A204.1 (cell line): ENCODE results near the gene LIN52.
"Not testable (repeated sequence)": the region's sequence is repeated elsewhere in the genome, so short reads cannot be mapped to it uniquely, and the experiment has no call there.

ENCODE experiments used
- FAIRE-seq: peaks from 2 replicates; lab custom pipeline; 2012; peaks lifted over from hg19 to GRCh38; lab: Jason Lieb, UNC

The LIN52 gene

GRCh38 chr14:74109369-74109768, 24.6 kb downstream of the LIN52 start:
- no peak for FAIRE-seq

GRCh38 chr14:74111395-74112216, 26.9 kb downstream of the LIN52 start:
- FAIRE-seq, result peak; percentile 97

GRCh38 chr14:74125487-74125886, 40.7 kb downstream of the LIN52 start:
- not testable (repeated sequence) for FAIRE-seq

- FAIRE-seq, result no peak
These were observed 41.7 kb downstream of the LIN52 start for GRCh38 chr14:74126315-74127013.

- no peak for FAIRE-seq
These were observed 42.9 kb downstream of the LIN52 start for GRCh38 chr14:74127634-74128033.

- FAIRE-seq, result no peak
These were observed 49.2 kb downstream of the LIN52 start for GRCh38 chr14:74133833-74134481.

GRCh38 chr14:74134484-74134883, 49.7 kb downstream of the LIN52 start:
- no peak for FAIRE-seq

GRCh38 chr14:74135426-74135825, 50.7 kb downstream of the LIN52 start:
- no peak for FAIRE-seq

- no peak for FAIRE-seq
These were observed 55.7 kb downstream of the LIN52 start for GRCh38 chr14:74140374-74140850.

GRCh38 chr14:74141703-74142102, 56.9 kb downstream of the LIN52 start:
- FAIRE-seq, result no peak

- FAIRE-seq, result no peak
These were observed 57.8 kb downstream of the LIN52 start for GRCh38 chr14:74142523-74142922.

- FAIRE-seq, result no peak
These were observed 60.0 kb downstream of the LIN52 start for GRCh38 chr14:74144789-74145188.

- FAIRE-seq, result no peak
These were observed 62.8 kb downstream of the LIN52 start for GRCh38 chr14:74147571-74147970.

GRCh38 chr14:74148705-74149104, 63.9 kb downstream of the LIN52 start:
- no peak for FAIRE-seq

GRCh38 chr14:74155287-74155686, 70.5 kb downstream of the LIN52 start:
- no peak for FAIRE-seq

GRCh38 chr14:74155749-74156148, 71.0 kb downstream of the LIN52 start:
- no peak for FAIRE-seq

- FAIRE-seq, result no peak
These were observed 76.0 kb downstream of the LIN52 start for GRCh38 chr14:74160763-74161162.

- no peak for FAIRE-seq
These were observed 76.9 kb downstream of the LIN52 start for GRCh38 chr14:74161526-74162158.

GRCh38 chr14:74169906-74170305, 85.2 kb downstream of the LIN52 start:
- no peak for FAIRE-seq

- no peak for FAIRE-seq
These were observed 91.6 kb downstream of the LIN52 start for GRCh38 chr14:74176400-74176793.

- no peak for FAIRE-seq
These were observed 95.1 kb downstream of the LIN52 start for GRCh38 chr14:74179856-74180255.

- FAIRE-seq, result no peak
These were observed 106.3 kb downstream of the LIN52 start for GRCh38 chr14:74190927-74191575.
